Keratinocyte (primary cell): ENCODE measurements around the gene PRAMEF8. TPM values are rescaled to one million over a fixed set of nuclear protein-coding genes. Genes with fewer than 3 reads are reported as not detected.
"Not testable (repeated sequence)": the region's sequence is repeated elsewhere in the genome, so short reads cannot be mapped to it uniquely, and the experiment has no call there.

Experiments
- DNase-seq: peaks from one replicate; pipeline ENCODE4 v3.0.0-alpha.2; 2011; ENCODE audit warnings: low read depth, missing footprints, low spot score
- FAIRE-seq: peaks from 2 replicates; lab custom pipeline; 2011; peaks lifted over from hg19 to GRCh38; lab: Jason Lieb, UNC
- H2AFZ ChIP-seq: 2 replicates; pipeline ENCODE4 v1.6.0; 2012; ENCODE audit warnings: low read length, control low read depth, inconsistent platforms; ENCODE audit not compliant: control insufficient read depth
- H3K27ac ChIP-seq: 2 replicates; pipeline ENCODE4 v1.5.1; 2011; ENCODE audit warnings: low read length; ENCODE audit not compliant: control insufficient read depth, insufficient read depth
- H3K27me3 ChIP-seq: 3 replicates; pipeline ENCODE4 v1.6.0; 2011; ENCODE audit warnings: low read length; ENCODE audit not compliant: control insufficient read depth, insufficient read depth; ENCODE audit errors: extremely low read depth
- H3K36me3 ChIP-seq, 2 experiments: 2 replicates in 1 of 2; 3 replicates in 1 of 2; pipeline ENCODE4 v1.5.1; 2011; ENCODE audit warnings: low read length in 2 of 2, mild to moderate bottlenecking in 1 of 2; ENCODE audit not compliant: control insufficient read depth in 2 of 2, insufficient read depth in 2 of 2; ENCODE audit errors: extremely low read depth in 1 of 2
- H3K4me1 ChIP-seq: 3 replicates; pipeline ENCODE4 v1.5.1; 2011; ENCODE audit warnings: low read length; ENCODE audit not compliant: control insufficient read depth, insufficient read depth; ENCODE audit errors: extremely low read depth
- H3K4me2 ChIP-seq: 3 replicates; pipeline ENCODE4 v1.6.0; 2011; ENCODE audit warnings: low read depth, low read length; ENCODE audit not compliant: control insufficient read depth, insufficient read depth; ENCODE audit errors: extremely low read depth
- H3K4me3 ChIP-seq, 3 experiments: fragments of 200-600 bp in 1 of 3; sonication (generic) in 1 of 3; 2 replicates in 2 of 3; 3 replicates in 1 of 3; pipeline ENCODE4 v1.5.1; 2011 to 2016; ENCODE audit warnings: low read length in 3 of 3, mild to moderate bottlenecking in 3 of 3, control low read depth in 2 of 3, inconsistent platforms in 1 of 3, low read depth in 1 of 3, mixed read lengths in 1 of 3, mixed run types in 1 of 3, moderate library complexity in 1 of 3; ENCODE audit not compliant: control insufficient read depth in 2 of 3, insufficient read depth in 2 of 3; ENCODE audit errors: extremely low read depth in 1 of 3
- H3K79me2 ChIP-seq: 2 replicates; pipeline ENCODE4 v1.6.0; 2012; ENCODE audit warnings: low read length; ENCODE audit not compliant: control insufficient read depth, insufficient read depth
- H3K9ac ChIP-seq: 3 replicates; pipeline ENCODE4 v1.6.0; 2011; ENCODE audit warnings: low read length; ENCODE audit not compliant: control insufficient read depth, insufficient read depth; ENCODE audit errors: extremely low read depth
- H3K9me1 ChIP-seq: 3 replicates; pipeline ENCODE4 v1.6.0; 2011; ENCODE audit warnings: low read length; ENCODE audit not compliant: control insufficient read depth, insufficient read depth; ENCODE audit errors: extremely low read depth
- H3K9me3 ChIP-seq: 2 replicates; pipeline ENCODE4 v1.5.1; 2012; ENCODE audit warnings: low read depth, low read length; ENCODE audit not compliant: control insufficient read depth
- H4K20me1 ChIP-seq: 3 replicates; pipeline ENCODE4 v1.6.0; 2011; ENCODE audit warnings: low read length; ENCODE audit not compliant: control insufficient read depth, insufficient read depth; ENCODE audit errors: extremely low read depth
- dilution Hi-C: fragments of 300-500 bp; cut with MboI; formaldehyde crosslinking; loops from one replicate; pipeline ENCODE4 v1.7.0; 2020; ENCODE audit warnings: low sequenced_read_pairs; ENCODE audit not compliant: extremely low pct_ligation_motif_present
- polyA plus RNA-seq, 5 experiments: library from polyadenylated mRNA; depleted of rRNA in 3 of 5; stranded (reverse) in 3 of 5; stranded (forward) in 1 of 5; unstranded in 1 of 5; fragments of >200 nt; gene quantifications; 1 replicate in 1 of 5; 2 replicates in 3 of 5; 3 replicates in 1 of 5; pipeline versions ENCODE4 v1.2.1 to v1.2.3, GENCODE V29; 2011 to 2012; ENCODE audit warnings: missing spikeins in 2 of 5, low read depth in 1 of 5, low replicate concordance in 1 of 5

PRAMEF8 gene
- polyA plus RNA-seq, 1 donor (not counting 4 experiments of a cell fraction or from before 2014, with no cell fraction given), result not detected

DNA sequence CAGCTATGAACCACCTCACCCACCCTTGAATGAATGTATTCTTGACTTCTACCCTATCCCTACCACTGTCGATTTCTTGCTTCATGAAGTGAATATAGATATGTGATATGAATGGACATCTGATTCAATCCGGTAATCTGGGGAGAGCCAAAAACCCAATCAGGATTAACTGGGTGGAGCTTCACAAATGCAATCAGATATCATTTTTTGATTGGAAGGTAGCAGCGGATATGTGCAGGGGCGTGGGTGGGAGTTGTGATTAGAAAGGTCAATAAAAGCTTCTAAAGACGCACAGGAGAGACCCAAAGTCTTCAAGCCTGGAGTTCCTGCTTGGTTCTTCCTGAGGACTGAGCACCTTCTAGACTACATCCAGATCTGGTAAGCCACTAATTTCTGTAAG is 31.0 kb downstream of the PRAMEF8 start, which contains the start of gene PRAMEF5:
PRAMEF5 (plus strand) TSS at position 301 of the 400 bp plus-strand sequence. CDS start 5,071 bp downstream, outside the sequence.
- H3K36me3 ChIP-seq, H3K9me1 ChIP-seq, DNase-seq, H4K20me1 ChIP-seq, H3K9me3 ChIP-seq, dilution Hi-C loops, H3K9ac ChIP-seq, H3K4me2 ChIP-seq, H3K4me1 ChIP-seq, H3K79me2 ChIP-seq, H3K27me3 ChIP-seq, H3K27ac ChIP-seq, H3K4me3 ChIP-seq, H2AFZ ChIP-seq, FAIRE-seq: not testable (repeated sequence)

GRCh38 chr1:13247122-13247521 is 37.8 kb downstream of the PRAMEF8 start:
- H3K9ac ChIP-seq, H3K9me3 ChIP-seq, DNase-seq, H3K79me2 ChIP-seq, H3K4me1 ChIP-seq, H3K36me3 ChIP-seq, H3K27me3 ChIP-seq, H3K4me2 ChIP-seq, H4K20me1 ChIP-seq, H3K4me3 ChIP-seq, H3K27ac ChIP-seq, H2AFZ ChIP-seq, dilution Hi-C loops, H3K9me1 ChIP-seq, FAIRE-seq: not testable (repeated sequence)

DNA sequence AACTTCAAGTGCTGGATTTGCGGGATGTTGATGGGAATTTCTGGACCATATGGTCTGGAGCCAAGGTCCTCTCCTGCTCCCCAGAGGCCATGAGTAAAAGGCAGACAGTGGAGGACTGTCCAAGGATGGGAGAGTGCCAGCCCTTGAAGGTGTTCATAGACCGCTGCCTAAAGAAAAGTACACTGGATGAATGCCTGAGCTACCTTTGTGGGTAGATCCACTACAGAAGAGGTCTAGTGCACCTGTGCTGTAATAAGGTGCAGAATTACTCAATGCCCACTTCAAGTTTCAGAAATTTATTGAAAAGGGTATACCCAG is 38.4 kb downstream of the PRAMEF8 start:
- H3K4me2 ChIP-seq, H3K27me3 ChIP-seq, H3K9me1 ChIP-seq, H3K36me3 ChIP-seq, H2AFZ ChIP-seq, H3K9ac ChIP-seq, H3K4me1 ChIP-seq, H3K9me3 ChIP-seq, dilution Hi-C loops, H4K20me1 ChIP-seq, H3K27ac ChIP-seq, H3K4me3 ChIP-seq, FAIRE-seq, H3K79me2 ChIP-seq, DNase-seq: not testable (repeated sequence)

DNA sequence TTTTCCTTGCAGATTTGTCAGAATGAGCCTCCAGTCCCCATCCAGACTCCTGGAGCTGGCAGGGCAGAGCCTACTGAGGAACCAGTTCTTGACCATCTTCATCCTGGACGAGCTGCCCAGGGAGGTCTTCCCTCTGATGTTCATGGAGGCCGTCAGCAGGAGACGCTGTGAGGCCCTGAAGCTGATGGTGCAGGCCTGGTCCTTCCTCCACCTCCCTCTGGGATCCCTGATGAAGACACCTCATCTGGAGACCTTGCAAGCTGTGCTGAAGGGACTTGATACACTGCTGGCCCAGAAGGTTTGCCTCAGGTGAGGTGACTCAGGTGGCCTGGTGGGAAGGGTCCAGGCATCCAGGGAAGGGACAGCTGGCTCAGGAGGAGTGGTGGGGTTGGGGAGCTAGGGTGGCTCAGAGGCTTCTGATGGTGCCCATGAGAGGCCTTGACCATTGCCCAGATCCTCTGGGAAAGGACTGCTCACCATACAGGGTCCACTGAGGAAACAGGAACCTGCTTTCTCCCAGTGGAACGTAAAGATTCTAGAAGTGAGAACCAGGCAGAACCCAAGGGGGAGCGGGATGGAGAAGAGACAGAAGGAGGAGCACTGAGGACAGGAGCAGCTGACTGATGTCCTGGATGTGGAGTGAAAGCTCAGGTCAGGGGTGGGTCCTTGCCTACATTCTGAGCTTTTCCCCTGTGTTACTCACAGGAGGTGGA is 38.9 kb downstream of the PRAMEF8 start:
- DNase-seq, H3K27me3 ChIP-seq: not testable (repeated sequence)

GRCh38 chr1:13243536-13244263 is 41.2 kb downstream of the PRAMEF8 start:
- H3K4me2 ChIP-seq, H3K9me1 ChIP-seq, H3K79me2 ChIP-seq, H3K9ac ChIP-seq, H3K27ac ChIP-seq, H4K20me1 ChIP-seq, H3K27me3 ChIP-seq, dilution Hi-C loops, H3K36me3 ChIP-seq, H3K9me3 ChIP-seq, H3K4me1 ChIP-seq, H2AFZ ChIP-seq, DNase-seq, H3K4me3 ChIP-seq, FAIRE-seq: not testable (repeated sequence)

More for the DNA sequence above, 38.9 kb downstream of the PRAMEF8 start:
- H3K9ac ChIP-seq, H3K4me1 ChIP-seq, H4K20me1 ChIP-seq, H3K4me2 ChIP-seq, H3K9me1 ChIP-seq, H3K79me2 ChIP-seq, H3K4me3 ChIP-seq, FAIRE-seq, H3K36me3 ChIP-seq, H3K27ac ChIP-seq, H2AFZ ChIP-seq, dilution Hi-C loops, H3K9me3 ChIP-seq: not testable (repeated sequence)
